ENCODE data around the gene ITCH. TPM values are rescaled to one million over a fixed set of nuclear protein-coding genes. Genes with fewer than 3 reads are reported as not detected.

The ITCH gene
- total and polyA plus RNA-seq, 2 donors (not counting 3 experiments of a cell fraction or from before 2014, with no cell fraction given), result 6.4 to 57.4 TPM

GRCh38 chr20:34437330-34437986, 74.4 kb downstream of the ITCH start:
- no TSS peak for BruUV-seq (replicated peaks)
- peak overlapping the region; percentile 5 for H3K4me2 ChIP-seq (ENCODE audit: insufficient read depth, low read length)
- no peak overlapping the region for H3K4me3 ChIP-seq (replicated peaks in 1 of 3; ENCODE audit: insufficient read depth in 1 of 3, low read depth in 1 of 3, low read length in 3 of 3)
- H3K27ac ChIP-seq (ENCODE audit: insufficient read depth, low read depth, low read length), result peak overlapping the region; percentile 24
- peaks cover 15% of the 10 kb centered on the region for H3K4me1 ChIP-seq (ENCODE audit: control insufficient read depth, extremely low read depth, insufficient read depth, low read length)
- peaks cover 5 to 8% of the 10 kb centered on the region in 2 experiments for H3K36me3 ChIP-seq (ENCODE audit: control insufficient read depth in 2 of 2, extremely low read depth in 1 of 2, insufficient read depth in 2 of 2, low read length in 2 of 2)
- intact Hi-C loops (cut with micrococcal nuclease) (no loop called here), dilution Hi-C loops (cut with MboI; ENCODE audit: extremely low pct_ligation_motif_present, low sequenced_read_pairs) (no loop called here)
- no peaks in the 10 kb centered on the region for H4K20me1 ChIP-seq (replicated peaks; ENCODE audit: control insufficient read depth, extremely low read depth, insufficient read depth, low read length)
- DNase-seq (ENCODE audit: low read depth, low spot score) (peak; percentile 52), FAIRE-seq (peak; percentile 62)
- ChIA-PET CTCF (interaction anchor here (0.6 to 3.3 kb wide), 11 partner anchors 9 to 247 kb away, joined by 3 to 42 read pairs (median 4); no protein-coding TSS in a partner anchor), POLR2A (interaction anchor here (0.9 kb wide), 1 partner anchor 125 kb away, joined by 3 read pairs; no protein-coding TSS in a partner anchor)
- H3K9me1 ChIP-seq (replicated peaks; ENCODE audit: control insufficient read depth, extremely low read depth, insufficient read depth, low read length), result no peaks in the 10 kb centered on the region
- peaks cover 3% of the 10 kb centered on the region for H3K79me2 ChIP-seq (ENCODE audit: control insufficient read depth, insufficient read depth, low read length)
- TF ChIP-seq POLR2AphosphoS5 (IDR thresholded peaks at IDR 0.05; ENCODE audit: insufficient read depth, low read depth, low read length) (no peak), MAX (IDR thresholded peaks at IDR 0.05; ENCODE audit: insufficient read depth, insufficient read length) (no peak), JUN (IDR thresholded peaks at IDR 0.05; ENCODE audit: borderline replicate concordance, insufficient read depth, insufficient read length, low read depth) (no peak), GATA2 (IDR thresholded peaks at IDR 0.05; ENCODE audit: insufficient read depth, insufficient read length, low read depth, low read length) (no peak), MYC (IDR thresholded peaks at IDR 0.05; ENCODE audit: low read depth, low read length) (no peak), POLR2A (IDR thresholded peaks at IDR 0.05; ENCODE audit: low read depth, low read length) (no peak), CTCF (IDR thresholded peaks at IDR 0.05; ENCODE audit: extremely low read depth in 1 of 2, insufficient read depth in 1 of 2, low read depth in 1 of 2, low read length in 2 of 2) (no peak), EZH2 (IDR thresholded peaks at IDR 0.05; ENCODE audit: borderline replicate concordance, low read depth, low read length, severe bottlenecking) (no peak), FOS (IDR thresholded peaks at IDR 0.05; ENCODE audit: borderline replicate concordance, insufficient read depth, low read length) (no peak)
- no peak overlapping the region for H3K9ac ChIP-seq (replicated peaks; ENCODE audit: extremely low read depth, insufficient read depth, low read length)
- no peak overlapping the region for H2AFZ ChIP-seq (ENCODE audit: low read depth, low read length)
- no peaks in the 10 kb centered on the region for H3K27me3 ChIP-seq (ENCODE audit: control insufficient read depth in 2 of 2, insufficient read depth in 2 of 2, low read length in 2 of 2)
- no peaks in the 10 kb centered on the region for H3K9me3 ChIP-seq (replicated peaks; ENCODE audit: control insufficient read depth, insufficient read depth, low read length)

All from endothelial cell of umbilical vein (primary cell).